Measurements from ENCODE around the gene KIAA0825.
"Not testable (repeated sequence)": the region's sequence is repeated elsewhere in the genome, so short reads cannot be mapped to it uniquely, and the experiment has no call there.

DNA sequence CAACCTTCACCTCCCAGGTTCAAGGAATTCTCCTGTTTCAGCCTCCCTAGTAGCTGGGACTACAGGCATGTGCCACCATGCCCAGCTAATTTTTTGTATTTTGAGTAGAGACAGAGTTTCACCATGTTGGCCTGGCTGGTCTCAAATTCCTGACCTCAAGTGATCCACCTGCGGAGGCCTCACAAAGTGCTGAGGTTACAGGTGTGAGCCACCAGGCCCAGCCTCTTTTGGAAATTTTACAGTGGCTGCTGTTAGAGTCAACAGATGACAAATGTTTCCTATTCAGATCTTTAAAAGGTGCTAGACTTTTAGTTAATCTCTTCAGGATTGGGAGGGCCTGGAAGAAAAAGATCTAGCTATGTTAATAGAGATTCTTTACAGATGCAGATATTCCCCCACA is 45.1 kb downstream of the KIAA0825 start:
- TF ChIP-seq CTCF (IDR thresholded peaks at IDR 0.05; ENCODE audit: borderline replicate concordance, extremely low read depth, low read length, poor library complexity, severe bottlenecking); EZH2 (IDR thresholded peaks at IDR 0.05; ENCODE audit: borderline replicate concordance, low read depth, low read length, severe bottlenecking): not testable (repeated sequence)
